Panc1 (cell line): Measurements from ENCODE around the gene RAB1B.

ENCODE experiments used
- POLR2AphosphoS5 ChIP-seq: IDR thresholded peaks from 2 replicates; pipeline ENCODE4 v1.6.1; 2012; ENCODE audit warnings: mild to moderate bottlenecking, low read depth, low read length, moderate library complexity
- REST ChIP-seq, 2 experiments: IDR thresholded peaks; 2 replicates each; pipeline ENCODE4 v1.6.1; 2011 to 2012; ENCODE audit warnings: low read depth in 2 of 2, control low read depth in 1 of 2, low read length in 1 of 2, mild to moderate bottlenecking in 1 of 2, moderate library complexity in 1 of 2; ENCODE audit not compliant: insufficient read depth in 1 of 2
- SIN3A ChIP-seq: IDR thresholded peaks from 2 replicates; pipeline ENCODE4 v1.6.1; 2012; ENCODE audit warnings: low read depth, mild to moderate bottlenecking, low read length, moderate library complexity, borderline replicate concordance; ENCODE audit not compliant: insufficient read depth
- TCF7L2 ChIP-seq: IDR thresholded peaks from 2 replicates; pipeline ENCODE4 v1.6.1; 2011; ENCODE audit warnings: mild to moderate bottlenecking, low read depth, low read length, inconsistent platforms
- TF ChIP-seq, protein P1 (sequence below): fragments of 450-650 bp; IDR thresholded peaks from 2 replicates; pipeline ENCODE4 v1.5.1; 2017; ENCODE audit warnings: mild to moderate bottlenecking

- TF ChIP-seq, protein P1, sequence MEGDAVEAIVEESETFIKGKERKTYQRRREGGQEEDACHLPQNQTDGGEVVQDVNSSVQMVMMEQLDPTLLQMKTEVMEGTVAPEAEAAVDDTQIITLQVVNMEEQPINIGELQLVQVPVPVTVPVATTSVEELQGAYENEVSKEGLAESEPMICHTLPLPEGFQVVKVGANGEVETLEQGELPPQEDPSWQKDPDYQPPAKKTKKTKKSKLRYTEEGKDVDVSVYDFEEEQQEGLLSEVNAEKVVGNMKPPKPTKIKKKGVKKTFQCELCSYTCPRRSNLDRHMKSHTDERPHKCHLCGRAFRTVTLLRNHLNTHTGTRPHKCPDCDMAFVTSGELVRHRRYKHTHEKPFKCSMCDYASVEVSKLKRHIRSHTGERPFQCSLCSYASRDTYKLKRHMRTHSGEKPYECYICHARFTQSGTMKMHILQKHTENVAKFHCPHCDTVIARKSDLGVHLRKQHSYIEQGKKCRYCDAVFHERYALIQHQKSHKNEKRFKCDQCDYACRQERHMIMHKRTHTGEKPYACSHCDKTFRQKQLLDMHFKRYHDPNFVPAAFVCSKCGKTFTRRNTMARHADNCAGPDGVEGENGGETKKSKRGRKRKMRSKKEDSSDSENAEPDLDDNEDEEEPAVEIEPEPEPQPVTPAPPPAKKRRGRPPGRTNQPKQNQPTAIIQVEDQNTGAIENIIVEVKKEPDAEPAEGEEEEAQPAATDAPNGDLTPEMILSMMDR = no peak
- TF ChIP-seq POLR2AphosphoS5 (no peak), REST (IDR thresholded peaks at IDR 0.05; ENCODE audit: insufficient read depth in 1 of 2, low read depth in 2 of 2, low read length in 1 of 2) (no peak), TCF7L2 (no peak), SIN3A (no peak)
Observed at GRCh38 chr11:66274219-66274618, 5.8 kb downstream of the RAB1B start.
